UCSD-AML1 (cell line): Measurements from ENCODE around the gene HCAR2.
"Not testable (repeated sequence)": the region's sequence is repeated elsewhere in the genome, so short reads cannot be mapped to it uniquely, and the experiment has no call there.

Source experiments
- DNase-seq: peaks from one replicate; lab custom pipeline; 2025; ENCODE audit not compliant: unreplicated experiment; lab: John Stamatoyannopoulos, UW

Gene HCAR2

GRCh38 chr12:122716658-122717057 lies 13.5 kb upstream of the HCAR2 start, which contains the start of gene HCAR3:
Gene HCAR3 (minus strand): TSS chr12:122716811. CDS start chr12:122716737, 74 bp downstream.
- DNase-seq: not testable (repeated sequence)

DNA sequence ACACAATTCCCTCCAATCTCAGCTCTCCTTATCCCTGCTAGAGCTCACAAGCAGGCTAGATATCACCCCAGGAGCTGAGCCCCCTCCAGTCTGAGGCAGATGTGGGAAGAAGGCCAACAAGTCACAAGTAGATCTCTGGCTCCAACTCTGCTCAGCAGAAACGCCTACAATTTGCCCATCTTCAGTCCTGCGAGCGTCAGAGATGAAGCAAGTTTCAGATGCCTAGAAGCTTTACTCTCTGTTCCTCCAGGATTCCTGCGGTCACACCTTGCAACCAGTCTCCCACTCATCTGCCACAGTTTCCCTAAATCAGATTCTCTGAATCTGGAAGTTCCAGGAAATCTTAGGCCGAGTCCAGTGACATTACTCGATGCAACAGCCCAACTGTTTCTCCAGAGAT lies 12.1 kb upstream of the HCAR2 start:
- DNase-seq: not testable (repeated sequence)

GRCh38 chr12:122713491-122714188 lies 10.5 kb upstream of the HCAR2 start:
- DNase-seq: not testable (repeated sequence)

GRCh38 chr12:122711266-122711665 lies 8.1 kb upstream of the HCAR2 start:
- DNase-seq: not testable (repeated sequence)

- DNase-seq: not testable (repeated sequence)
Measured at GRCh38 chr12:122710341-122710740, 7.2 kb upstream of the HCAR2 start.

- not testable (repeated sequence) for DNase-seq
Measured at GRCh38 chr12:122709287-122709686, 6.1 kb upstream of the HCAR2 start.

DNA sequence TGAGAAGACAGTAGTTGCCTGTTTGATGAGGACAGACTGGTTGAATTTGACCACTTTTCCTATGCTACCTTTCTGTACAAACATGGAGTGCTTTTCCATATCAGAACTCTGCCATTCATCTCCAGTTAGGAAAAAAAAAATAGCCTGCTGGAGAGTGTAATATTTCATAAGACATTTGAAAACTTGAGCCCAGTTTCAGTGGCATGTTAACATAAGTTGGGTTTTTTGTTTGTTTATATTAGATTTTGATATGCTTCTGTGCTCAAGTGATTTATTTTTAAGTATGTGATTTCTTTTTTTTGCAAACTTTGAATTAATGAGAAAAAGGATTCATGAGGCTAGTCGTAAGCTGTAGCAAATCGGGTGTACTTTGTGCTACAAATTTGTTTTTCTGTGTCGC lies 684 bp upstream of the HCAR2 start:
- not testable (repeated sequence) for DNase-seq

DNA sequence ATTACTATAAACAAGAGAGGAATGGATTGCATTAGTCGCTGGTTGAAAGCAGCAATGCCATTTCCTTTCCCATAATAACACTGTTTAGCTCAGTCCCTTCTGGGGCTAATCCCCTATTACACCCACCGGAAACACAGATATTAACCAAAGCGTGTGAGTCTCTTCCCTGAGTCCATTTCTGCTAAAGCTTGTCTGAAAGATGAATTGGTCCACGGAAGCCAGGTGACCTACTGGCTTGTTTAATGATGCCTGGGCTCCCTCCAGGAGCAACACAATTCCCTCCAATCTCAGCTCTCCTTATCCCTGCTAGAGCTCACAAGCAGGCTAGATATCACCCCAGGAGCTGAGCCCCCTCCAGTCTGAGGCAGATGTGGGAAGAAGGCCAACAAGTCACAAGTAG lies 1.7 kb downstream of the HCAR2 start:
- DNase-seq: not testable (repeated sequence)

GRCh38 chr12:122700038-122700710 lies 3.0 kb downstream of the HCAR2 start:
- not testable (repeated sequence) for DNase-seq

- not testable (repeated sequence) for DNase-seq
Measured at GRCh38 chr12:122696922-122697321, 6.2 kb downstream of the HCAR2 start.

GRCh38 chr12:122691566-122691965 lies 11.6 kb downstream of the HCAR2 start:
- DNase-seq: no peak

- DNase-seq: no peak
Measured at GRCh38 chr12:122688291-122688690, 14.9 kb downstream of the HCAR2 start.

DNA sequence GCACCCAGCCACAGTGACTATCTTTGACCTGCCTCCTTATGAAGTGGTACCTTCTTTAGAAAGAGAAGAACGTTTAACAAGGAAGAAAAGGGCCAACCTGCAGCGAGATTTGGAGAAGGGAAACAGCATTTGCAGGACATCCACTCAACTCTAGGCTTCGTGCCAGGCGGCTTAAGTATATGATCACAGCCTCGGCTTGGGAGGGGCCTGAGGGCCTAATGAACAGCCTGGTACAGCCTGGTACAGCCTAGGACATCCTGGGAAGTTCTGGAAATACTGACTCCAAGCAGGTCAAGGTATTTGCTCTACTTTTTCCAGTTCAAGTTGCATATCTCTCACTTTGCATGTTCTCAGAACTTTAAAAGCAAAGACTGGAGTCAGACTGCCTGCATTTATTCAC lies 16.1 kb downstream of the HCAR2 start:
- no peak for DNase-seq

DNA sequence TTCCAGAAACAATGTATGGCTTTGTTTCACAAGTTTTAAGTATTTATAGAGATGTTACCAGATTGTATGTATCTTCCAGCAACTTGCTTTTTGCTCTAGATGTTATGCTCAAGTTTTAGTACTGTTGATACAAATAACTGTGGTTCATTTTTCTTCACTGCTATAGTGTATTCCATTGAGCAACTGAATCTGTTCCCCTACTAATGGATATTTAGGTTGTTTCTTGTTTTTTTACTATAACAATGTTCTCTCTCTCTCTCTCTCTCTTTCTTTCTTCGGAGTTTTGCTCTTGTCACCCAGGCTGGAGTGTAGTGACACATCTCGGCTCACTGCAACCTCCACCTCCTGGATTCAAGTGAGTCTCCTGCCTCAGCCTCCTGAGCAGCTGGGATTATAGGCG lies 16.6 kb downstream of the HCAR2 start:
- no peak for DNase-seq

DNA sequence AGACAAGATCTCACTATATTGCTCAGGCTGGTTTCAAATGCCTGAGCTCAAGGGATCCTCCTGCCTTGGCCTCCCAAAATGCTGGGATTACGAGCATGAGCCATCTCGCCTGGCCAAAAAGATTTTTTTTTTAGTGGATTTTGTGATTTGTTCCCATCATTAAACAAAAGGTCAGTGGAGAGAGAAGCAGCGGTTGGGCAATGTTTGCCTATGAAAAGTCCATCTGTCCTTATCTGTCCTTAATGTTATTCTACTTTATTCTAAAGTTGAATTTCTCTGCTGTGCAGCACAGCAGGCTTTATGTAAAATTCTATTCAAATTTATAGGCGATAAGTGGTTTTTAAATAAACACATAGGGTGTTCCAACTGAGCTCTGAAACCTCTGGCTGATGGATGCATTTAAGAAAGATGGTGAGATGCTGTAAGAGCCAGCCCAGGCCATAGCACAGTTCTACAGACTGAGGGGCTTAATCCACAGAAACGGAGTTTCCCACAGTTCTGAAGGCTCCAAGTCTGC lies 18.8 kb downstream of the HCAR2 start:
- DNase-seq: no peak

- DNase-seq: no peak
Measured at GRCh38 chr12:122681814-122682213, 21.3 kb downstream of the HCAR2 start.

- not testable (repeated sequence) for DNase-seq
Measured at GRCh38 chr12:122680989-122681388, 22.2 kb downstream of the HCAR2 start.

DNA sequence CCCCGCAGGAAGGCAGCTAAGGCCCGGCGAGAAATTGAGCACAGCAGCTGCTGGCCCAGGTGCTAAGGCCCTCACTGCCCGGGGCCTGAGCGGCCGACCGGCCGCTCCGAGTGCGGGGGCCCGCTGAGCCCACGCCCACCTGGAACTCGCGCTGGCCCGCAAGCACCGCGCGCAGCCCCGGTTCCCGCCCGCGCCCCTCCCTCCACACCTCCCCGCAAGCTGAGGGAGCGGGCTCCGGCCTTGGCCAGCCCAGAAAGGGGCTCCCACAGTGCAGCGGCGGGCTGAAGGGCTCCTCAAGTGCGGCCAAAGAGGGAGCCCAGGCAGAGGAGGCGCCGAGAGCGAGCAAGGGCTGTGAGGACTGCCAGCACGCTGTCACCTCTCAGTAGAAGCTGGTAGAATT lies 26.4 kb downstream of the HCAR2 start:
- not testable (repeated sequence) for DNase-seq

- DNase-seq: not testable (repeated sequence)
Measured at GRCh38 chr12:122676015-122676414, 27.1 kb downstream of the HCAR2 start.

DNA sequence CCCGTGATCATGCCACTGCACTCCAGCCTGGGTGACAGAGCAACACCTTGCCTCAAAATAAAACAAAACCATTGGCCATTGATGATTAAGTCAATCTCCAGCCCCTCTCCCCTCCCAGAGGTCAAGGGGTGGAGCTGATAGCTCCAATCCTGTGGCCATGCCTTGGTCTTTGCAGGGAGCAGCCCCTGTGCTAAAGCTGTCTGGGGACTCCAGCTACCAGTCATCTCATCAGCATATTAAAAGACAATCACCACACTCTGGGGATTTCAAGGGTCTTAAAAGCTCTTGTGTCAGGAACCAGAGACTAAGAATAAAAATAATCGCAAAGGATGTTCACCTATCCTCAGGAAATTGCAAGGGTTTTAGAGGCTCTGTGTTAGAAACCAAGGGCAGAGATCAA lies 30.6 kb downstream of the HCAR2 start:
- no peak for DNase-seq

- no peak for DNase-seq
Measured at GRCh38 chr12:122669397-122670070, 33.6 kb downstream of the HCAR2 start.

GRCh38 chr12:122668268-122668667 lies 34.9 kb downstream of the HCAR2 start:
- DNase-seq: no peak
